NCI-H460 (cell line): ENCODE data around the gene RCAN1. TPM values are rescaled to one million over a fixed set of nuclear protein-coding genes. Genes with fewer than 3 reads are reported as not detected.
"Not testable (repeated sequence)": the region's sequence is repeated elsewhere in the genome, so short reads cannot be mapped to it uniquely, and the experiment has no call there.

Experiments
- DNase-seq: peaks from one replicate; pipeline ENCODE4 v3.0.0-alpha.2; 2016; ENCODE audit warnings: low read depth; ENCODE audit errors: extremely low read depth
- total RNA-seq: library from RNA; depleted of rRNA; stranded (reverse); fragments of >200 nt; shearing (Covaris generic); gene quantifications from 2 replicates; pipeline ENCODE4 v1.2.3, GENCODE V29; 2014

Gene RCAN1
- total RNA-seq, 1 experiment from 2014 or later: 11.2 TPM

- DNase-seq: no peak
Observed at GRCh38 chr21:34520281-34520680, 94.6 kb downstream of the RCAN1 start.

GRCh38 chr21:34519694-34520093, 95.2 kb downstream of the RCAN1 start:
- DNase-seq: no peak

GRCh38 chr21:34519016-34519415, 95.9 kb downstream of the RCAN1 start:
- DNase-seq: no peak

GRCh38 chr21:34518301-34518700, 96.6 kb downstream of the RCAN1 start:
- no peak for DNase-seq

GRCh38 chr21:34517491-34518245, 97.2 kb downstream of the RCAN1 start:
- no peak for DNase-seq

GRCh38 chr21:34517039-34517438, 97.9 kb downstream of the RCAN1 start:
- DNase-seq: no peak

GRCh38 chr21:34514576-34515115, 100.3 kb downstream of the RCAN1 start:
- no peak for DNase-seq

GRCh38 chr21:34513129-34513675, 101.7 kb downstream of the RCAN1 start:
- no peak for DNase-seq

GRCh38 chr21:34511787-34512455, 103.0 kb downstream of the RCAN1 start, which contains the start of gene KCNE1:
TSS of gene KCNE1 (minus strand) at chr21:34512210. CDS start at chr21:34449634, 62,576 bp downstream.
- DNase-seq: no peak

- DNase-seq: no peak
Observed at GRCh38 chr21:34511181-34511580, 103.7 kb downstream of the RCAN1 start.

GRCh38 chr21:34510148-34511142, 104.5 kb downstream of the RCAN1 start:
- peak; percentile 46 for DNase-seq

GRCh38 chr21:34509151-34509550, 105.8 kb downstream of the RCAN1 start:
- no peak for DNase-seq

GRCh38 chr21:34504595-34504994, 110.3 kb downstream of the RCAN1 start:
- DNase-seq: no peak

- DNase-seq: no peak
Observed at GRCh38 chr21:34502480-34503106, 112.3 kb downstream of the RCAN1 start.

- no peak for DNase-seq
Observed at GRCh38 chr21:34501716-34502115, 113.2 kb downstream of the RCAN1 start.

- DNase-seq: no peak
Observed at GRCh38 chr21:34500191-34500590, 114.7 kb downstream of the RCAN1 start.

GRCh38 chr21:34499116-34499515, 115.8 kb downstream of the RCAN1 start:
- DNase-seq: no peak

- no peak for DNase-seq
Observed at GRCh38 chr21:34498623-34499022, 116.3 kb downstream of the RCAN1 start.

- not testable (repeated sequence) for DNase-seq
Observed at GRCh38 chr21:34483854-34484253, 131.1 kb downstream of the RCAN1 start.

GRCh38 chr21:34483435-34483834, 131.5 kb downstream of the RCAN1 start:
- DNase-seq: not testable (repeated sequence)
